Measurements from ENCODE around the gene XRCC3.

Gene XRCC3

GRCh38 chr14:103725739-103726395 is 10.6 kb upstream of the XRCC3 start:
- no peak for TF ChIP-seq CTCF (IDR thresholded peaks at IDR 0.05; ENCODE audit: low read depth, low read length, missing control alignments)
- no peak overlapping the region for H3K4me3 ChIP-seq (ENCODE audit: low read depth, low read length)
- no peak for DNase-seq (ENCODE audit: low read depth)

- no peak for DNase-seq (ENCODE audit: low read depth)
- TF ChIP-seq CTCF (IDR thresholded peaks at IDR 0.05; ENCODE audit: low read depth, low read length, missing control alignments): no peak
- no peak overlapping the region for H3K4me3 ChIP-seq (ENCODE audit: low read depth, low read length)
Measured at GRCh38 chr14:103725001-103725682, 9.9 kb upstream of the XRCC3 start.

- no peak for DNase-seq (ENCODE audit: low read depth)
- TF ChIP-seq CTCF (IDR thresholded peaks at IDR 0.05; ENCODE audit: low read depth, low read length, missing control alignments): no peak
- no peak overlapping the region for H3K4me3 ChIP-seq (ENCODE audit: low read depth, low read length)
Measured at GRCh38 chr14:103724116-103724515, 8.9 kb upstream of the XRCC3 start.

- no peak overlapping the region for H3K4me3 ChIP-seq (ENCODE audit: low read depth, low read length)
- no peak for TF ChIP-seq CTCF (IDR thresholded peaks at IDR 0.05; ENCODE audit: low read depth, low read length, missing control alignments)
- no peak for DNase-seq (ENCODE audit: low read depth)
Measured at GRCh38 chr14:103723748-103724081, 8.5 kb upstream of the XRCC3 start.

- TF ChIP-seq CTCF (IDR thresholded peaks at IDR 0.05; ENCODE audit: low read depth, low read length, missing control alignments): no peak
- no peak overlapping the region for H3K4me3 ChIP-seq (ENCODE audit: low read depth, low read length)
Measured at GRCh38 chr14:103721334-103722120, 6.3 kb upstream of the XRCC3 start.

GRCh38 chr14:103719751-103720150 is 4.5 kb upstream of the XRCC3 start:
- no peak overlapping the region for H3K4me3 ChIP-seq (ENCODE audit: low read depth, low read length)
- DNase-seq (ENCODE audit: low read depth): no peak
- TF ChIP-seq CTCF (IDR thresholded peaks at IDR 0.05; ENCODE audit: low read depth, low read length, missing control alignments): no peak

More at GRCh38 chr14:103721334-103722120, 6.3 kb upstream of the XRCC3 start:
- no peak for DNase-seq (ENCODE audit: low read depth)
